B cell (primary cell): ENCODE data around the gene RASGEF1B. TPM values are rescaled to one million over a fixed set of nuclear protein-coding genes. Genes with fewer than 3 reads are reported as not detected.

Experiments used
- ATAC-seq: fragments of 200-7000 bp; cut with Tn5 transposase; one replicate; pipeline ENCODE4 v1.10.0; 2021; ENCODE audit warnings: low read depth, mild to moderate bottlenecking, moderate number of reproducible peaks, moderate library complexity
- CTCF ChIA-PET: fragments of 350-600 bp; sonication (Branson Sonifier 250); formaldehyde crosslinking; loops from one replicate; lab custom pipeline; 2021; ENCODE audit warnings: antibody characterized with exemption, inconsistent platforms; lab: Charles Lee
- POLR2A ChIA-PET: fragments of 350-600 bp; sonication (Branson Sonifier 250); formaldehyde crosslinking; loops from one replicate; lab custom pipeline; 2021; ENCODE audit warnings: antibody characterized with exemption; lab: Charles Lee
- DNase-seq: peaks from one replicate; pipeline ENCODE4 v3.0.0; 2013
- H2AFZ ChIP-seq: 2 replicates; pipeline ENCODE4 v1.6.1; 2012; ENCODE audit warnings: mild to moderate bottlenecking, low read depth, low read length; ENCODE audit not compliant: insufficient read depth, poor library complexity, severe bottlenecking
- H3K27ac ChIP-seq, 2 donors: 1 replicate in 1 of 2; 2 replicates in 1 of 2; pipeline ENCODE4 v1.5.1; 2012 to 2013; ENCODE audit warnings: low read length in 2 of 2, mild to moderate bottlenecking in 2 of 2, moderate library complexity in 1 of 2
- H3K27me3 ChIP-seq, 4 experiments: fragments of 200-600 bp in 1 of 4; sonication (generic) in 1 of 4; replicated peaks in 1 of 4; 1 replicate in 2 of 4; 2 replicates in 2 of 4; pipeline versions ENCODE4 v1.6.1 to v1.7.0; 2013 to 2016; ENCODE audit warnings: low read length in 3 of 4, mild to moderate bottlenecking in 2 of 4, mixed read lengths in 1 of 4, moderate library complexity in 1 of 4; ENCODE audit not compliant: insufficient read depth in 4 of 4, control insufficient read depth in 3 of 4; ENCODE audit errors: control extremely low read depth in 1 of 4
- H3K36me3 ChIP-seq, 2 experiments: replicated peaks in 1 of 2; 1 replicate in 1 of 2; 2 replicates in 1 of 2; pipeline versions ENCODE4 v1.6.1 to v1.7.1; 2013; ENCODE audit warnings: low read length in 1 of 2; ENCODE audit not compliant: insufficient read depth in 2 of 2, control insufficient read depth in 1 of 2; ENCODE audit errors: control extremely low read depth in 1 of 2, extremely low read depth in 1 of 2
- H3K4me1 ChIP-seq, 2 donors: fragments of 200-600 bp in 1 of 2; sonication (generic) in 1 of 2; 1 replicate in 1 of 2; 2 replicates in 1 of 2; pipeline versions ENCODE4 v1.5.1 to v1.6.1; 2013 to 2017; ENCODE audit warnings: low read length in 2 of 2; ENCODE audit not compliant: control insufficient read depth in 2 of 2, insufficient read depth in 2 of 2
- H3K4me2 ChIP-seq: replicated peaks from 2 replicates; pipeline ENCODE3; 2012; ENCODE audit warnings: mild to moderate bottlenecking, low read depth, low read length; ENCODE audit not compliant: poor library complexity, severe bottlenecking
- H3K4me3 ChIP-seq, 5 experiments: fragments of 200-600 bp in 1 of 5; sonication (generic) in 1 of 5; 1 replicate in 3 of 5; 2 replicates in 2 of 5; pipeline versions ENCODE4 v1.5.1 to v1.7.0; 2011 to 2016; ENCODE audit warnings: low read length in 4 of 5, mild to moderate bottlenecking in 4 of 5, low read depth in 2 of 5, control low read depth in 1 of 5, moderate library complexity in 1 of 5; ENCODE audit not compliant: insufficient read depth in 1 of 5; ENCODE audit errors: control extremely low read depth in 1 of 5, extremely low read depth in 1 of 5
- H3K79me2 ChIP-seq: fragments of 200-600 bp; sonication (generic); one replicate; pipeline ENCODE4 v1.6.0; 2016; ENCODE audit warnings: low read length; ENCODE audit not compliant: control insufficient read depth, insufficient read depth
- H3K9ac ChIP-seq: fragments of 200-600 bp; sonication (generic); 2 replicates; pipeline ENCODE4 v1.6.1; 2017; ENCODE audit warnings: mild to moderate bottlenecking, low read length, moderate library complexity
- H3K9me3 ChIP-seq, 3 donors: one replicate each; pipeline versions ENCODE4 v1.6.1 to v1.7.1; 2013; ENCODE audit warnings: low read length in 2 of 3; ENCODE audit not compliant: control insufficient read depth in 2 of 3, insufficient read depth in 1 of 3; ENCODE audit errors: control extremely low read depth in 1 of 3
- H4K20me1 ChIP-seq: 2 replicates; pipeline ENCODE4 v1.6.0; 2012; ENCODE audit warnings: mild to moderate bottlenecking, low read length; ENCODE audit not compliant: insufficient read depth, control insufficient read depth, poor library complexity, severe bottlenecking
- H3K27ac Mint-ChIP-seq: one replicate; pipeline ENCODE4 v1.8.0; 2021; ENCODE audit warnings: mixed read lengths
- H3K27me3 Mint-ChIP-seq: one replicate; pipeline ENCODE4 v1.8.0; 2021; ENCODE audit warnings: mixed read lengths
- H3K4me1 Mint-ChIP-seq: one replicate; pipeline ENCODE4 v1.8.0; 2021; ENCODE audit warnings: mixed read lengths
- H3K4me3 Mint-ChIP-seq: one replicate; pipeline ENCODE4 v1.8.0; 2021; ENCODE audit warnings: mixed read lengths
- H3K9me3 Mint-ChIP-seq: one replicate; pipeline ENCODE4 v1.8.0; 2022; ENCODE audit warnings: mixed read lengths; ENCODE audit not compliant: insufficient read depth
- EZH2 ChIP-seq: IDR thresholded peaks from 2 replicates; pipeline ENCODE4 v1.6.1; 2012; ENCODE audit warnings: borderline replicate concordance, low read depth, mild to moderate bottlenecking, moderate library complexity, low read length; ENCODE audit not compliant: insufficient read depth, poor library complexity, severe bottlenecking
- WGBS: methylation state at CpG from one replicate; pipeline ENCODE4 v1.1.5; 2013; ENCODE audit warnings: missing lambda C conversion rate; ENCODE audit not compliant: insufficient coverage; 5-methylcytosine and 5-hydroxymethylcytosine counted together
- intact Hi-C: fragments of 100-400 bp; cut with micrococcal nuclease; formaldehyde crosslinking; loops from one replicate; pipeline ENCODE4 v1.10.0; 2022
- polyA plus RNA-seq: library from polyadenylated mRNA; depleted of rRNA; stranded (reverse); fragments of >200 nt; gene quantifications from 2 replicates; pipeline ENCODE4 v1.2.3, GENCODE V29; 2012
- total RNA-seq, 2 donors: library from RNA; stranded (reverse); fragments of 120-200 nt in 1 of 2; gene quantifications; 1 replicate in 1 of 2; 2 replicates in 1 of 2; pipeline versions ENCODE4 v1.2.3 to v1.2.4, GENCODE V29; 2013 to 2022
- TF ChIP-seq, protein P1 (sequence below): fragments of 200-600 bp; IDR thresholded peaks from one replicate; pipeline ENCODE4 v1.8.0; 2022; ENCODE audit warnings: antibody characterized with exemption, mild to moderate bottlenecking

Gene RASGEF1B
- total and polyA plus RNA-seq, 2 donors (not counting 1 experiment from before 2014, with no cell fraction given) = 20.4 to 130 TPM

DNA sequence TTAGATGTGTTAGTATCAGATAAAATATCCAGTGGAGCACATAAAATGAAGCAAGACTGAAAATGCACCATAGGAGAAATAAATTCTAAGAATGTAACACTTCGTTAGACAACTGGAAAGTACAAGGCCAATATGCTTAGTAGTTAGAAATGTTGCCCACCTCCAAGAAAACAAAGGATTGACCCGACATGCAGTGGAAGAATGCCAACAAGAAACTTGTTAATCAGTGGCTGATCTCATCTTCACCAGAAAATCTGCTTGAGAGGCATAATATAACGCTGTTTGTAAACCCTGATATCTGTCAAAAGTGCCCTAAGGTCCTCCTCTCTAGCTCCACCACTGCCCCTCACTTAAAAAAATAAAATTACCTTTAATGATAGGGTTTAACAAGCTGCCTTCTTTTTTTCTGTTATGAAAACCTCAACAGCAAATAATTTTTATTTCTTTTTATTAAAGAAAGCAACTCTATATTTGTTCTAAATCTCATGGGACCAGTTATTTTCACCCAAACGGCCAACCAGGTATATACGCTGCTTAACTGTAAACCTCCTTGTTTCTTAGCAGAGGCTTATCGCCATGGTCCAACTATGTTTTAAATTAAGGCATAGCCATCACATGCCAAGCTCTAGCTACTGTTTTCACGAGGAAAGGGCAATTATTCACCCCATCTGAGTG, 1.8 kb downstream of the RASGEF1B start:
- Histone ChIP-seq H3K4me3 (peak overlapping the region; percentile 85 to 99 (median 98)), H3K27ac (peak overlapping the region; percentile 98 to 100), H3K9ac (peak overlapping the region; percentile 100), H2AFZ (no peak overlapping the region), H3K27me3 (no peaks in the 10 kb centered on the region), H3K4me1 (peaks cover 38 to 46% of the 10 kb centered on the region in 2 donors), H3K36me3 (no peaks in the 10 kb centered on the region), H4K20me1 (peaks cover 63% of the 10 kb centered on the region), H3K4me2 (peak overlapping the region; percentile 76), H3K79me2 (peaks cover 67% of the 10 kb centered on the region), H3K9me3 (peaks cover 0 to 15% (median 3%) of the 10 kb centered on the region in 3 donors)
- intact Hi-C loops = loop anchor here (2.0 to 5.0 kb wide), 5 partner anchors 37 to 902 kb away; partner anchors contain the start of gene HNRNPD
- Mint-ChIP-seq H3K27ac (peak overlapping the region; percentile 97), H3K4me1 (peaks cover 62% of the 10 kb centered on the region), H3K4me3 (peak overlapping the region; percentile 98), H3K9me3 (no peaks in the 10 kb centered on the region), H3K27me3 (no peaks in the 10 kb centered on the region)
- CTCF ChIA-PET = interaction anchor here (0.8 to 11.2 kb wide), 23 partner anchors 13 to 815 kb away, joined by 3 to 332 read pairs (median 6); no protein-coding TSS in a partner anchor
- TF ChIP-seq EZH2 = no peak
- TF ChIP-seq, protein P1, sequence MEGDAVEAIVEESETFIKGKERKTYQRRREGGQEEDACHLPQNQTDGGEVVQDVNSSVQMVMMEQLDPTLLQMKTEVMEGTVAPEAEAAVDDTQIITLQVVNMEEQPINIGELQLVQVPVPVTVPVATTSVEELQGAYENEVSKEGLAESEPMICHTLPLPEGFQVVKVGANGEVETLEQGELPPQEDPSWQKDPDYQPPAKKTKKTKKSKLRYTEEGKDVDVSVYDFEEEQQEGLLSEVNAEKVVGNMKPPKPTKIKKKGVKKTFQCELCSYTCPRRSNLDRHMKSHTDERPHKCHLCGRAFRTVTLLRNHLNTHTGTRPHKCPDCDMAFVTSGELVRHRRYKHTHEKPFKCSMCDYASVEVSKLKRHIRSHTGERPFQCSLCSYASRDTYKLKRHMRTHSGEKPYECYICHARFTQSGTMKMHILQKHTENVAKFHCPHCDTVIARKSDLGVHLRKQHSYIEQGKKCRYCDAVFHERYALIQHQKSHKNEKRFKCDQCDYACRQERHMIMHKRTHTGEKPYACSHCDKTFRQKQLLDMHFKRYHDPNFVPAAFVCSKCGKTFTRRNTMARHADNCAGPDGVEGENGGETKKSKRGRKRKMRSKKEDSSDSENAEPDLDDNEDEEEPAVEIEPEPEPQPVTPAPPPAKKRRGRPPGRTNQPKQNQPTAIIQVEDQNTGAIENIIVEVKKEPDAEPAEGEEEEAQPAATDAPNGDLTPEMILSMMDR = no peak
- ATAC-seq (no peak), DNase-seq (peak; percentile 32)
- 8% methylated on average over 5 of the region's 7 CpGs for WGBS
- POLR2A ChIA-PET = interaction anchor here (0.8 to 1.4 kb wide), 3 partner anchors 43 to 960 kb away, joined by 3 to 4 read pairs (median 3); partner anchors contain the start of gene HNRNPDL

DNA sequence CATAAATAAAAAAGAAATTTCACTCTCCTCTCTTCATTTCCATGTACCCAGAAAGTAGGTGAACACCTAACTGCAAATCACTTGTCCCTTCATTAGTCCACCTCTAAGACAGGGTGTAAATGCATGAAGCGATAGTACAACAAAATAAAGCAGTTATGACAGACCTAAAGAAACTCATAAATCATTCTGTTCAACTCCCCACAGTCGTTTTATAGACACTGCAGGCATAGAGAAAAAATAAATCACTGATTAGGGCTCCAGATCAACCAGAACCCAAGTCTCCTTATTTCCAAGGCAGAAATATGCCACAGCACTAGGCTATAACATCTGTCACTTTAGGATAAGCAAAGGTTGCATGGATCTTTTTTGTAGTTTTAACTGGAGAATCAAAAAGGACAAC, 3.0 kb downstream of the RASGEF1B start:
- Histone ChIP-seq H3K4me3 (no peak overlapping the region), H3K4me2 (peak overlapping the region; percentile 76), H3K36me3 (peaks cover 0 to 7% of the 10 kb centered on the region in 2 experiments), H3K4me1 (peaks cover 36 to 41% of the 10 kb centered on the region in 2 donors), H3K9me3 (peaks cover 0 to 7% (median 0%) of the 10 kb centered on the region in 3 donors), H2AFZ (no peak overlapping the region), H4K20me1 (peaks cover 75% of the 10 kb centered on the region), H3K79me2 (peaks cover 79% of the 10 kb centered on the region), H3K9ac (peak overlapping the region; percentile 29), H3K27ac (peak overlapping the region; percentile 21 to 49), H3K27me3 (no peaks in the 10 kb centered on the region)
- Mint-ChIP-seq H3K9me3 (no peaks in the 10 kb centered on the region), H3K4me1 (peaks cover 65% of the 10 kb centered on the region), H3K27ac (peak overlapping the region; percentile 51), H3K27me3 (no peaks in the 10 kb centered on the region), H3K4me3 (peak overlapping the region; percentile 98)
- intact Hi-C loops = loop anchor here (5.0 kb wide), 1 partner anchor 289 kb away; no protein-coding TSS in a partner anchor
- CTCF ChIA-PET = interaction anchor here (1.0 to 11.2 kb wide), 13 partner anchors 13 to 451 kb away, joined by 3 to 332 read pairs (median 10); no protein-coding TSS in a partner anchor
- no peak for ATAC-seq
- DNase-seq = peak; percentile 7
- no CpG with 5 or more reads among the region's 2 CpGs for WGBS
- POLR2A ChIA-PET = no interaction called here
- TF ChIP-seq, protein P1 = no peak
- TF ChIP-seq EZH2 = no peak
